Adrenal gland (tissue), 5 donors: Measurements from ENCODE around the gene APH1A.

Experiments
- CTCF ChIP-seq, 6 experiments: fragments of 450-650 bp in 4 of 6; fragments of 200-600 bp in 2 of 6; sonication (generic) in 1 of 6; IDR thresholded peaks; 1 replicate in 5 of 6; 2 replicates in 1 of 6; pipeline versions ENCODE4 v1.5.1 to v1.8.0; 2016 to 2021; ENCODE audit warnings: antibody characterized with exemption in 6 of 6, mild to moderate bottlenecking in 2 of 6, moderate library complexity in 1 of 6
- POLR2A ChIP-seq, 2 donors: fragments of 450-650 bp; IDR thresholded peaks; one replicate each; pipeline ENCODE4 v1.6.1; 2017; ENCODE audit warnings: antibody characterized with exemption in 2 of 2, mild to moderate bottlenecking in 2 of 2, moderate library complexity in 1 of 2
- donor health status: DM: no; HTN: no; CAD: no.

- TF ChIP-seq CTCF (IDR thresholded peaks at IDR 0.05) (peak in 3 of 6 experiments; percentile 46 to 57 (median 49)), POLR2A (IDR thresholded peaks at IDR 0.05) (peak; percentile 82 to 96)
Measured at GRCh38 chr1:150235852-150236613, 32.8 kb downstream of the APH1A start, which contains the start of gene ANP32E.
